ENCODE results near the gene MT1F.

DNA sequence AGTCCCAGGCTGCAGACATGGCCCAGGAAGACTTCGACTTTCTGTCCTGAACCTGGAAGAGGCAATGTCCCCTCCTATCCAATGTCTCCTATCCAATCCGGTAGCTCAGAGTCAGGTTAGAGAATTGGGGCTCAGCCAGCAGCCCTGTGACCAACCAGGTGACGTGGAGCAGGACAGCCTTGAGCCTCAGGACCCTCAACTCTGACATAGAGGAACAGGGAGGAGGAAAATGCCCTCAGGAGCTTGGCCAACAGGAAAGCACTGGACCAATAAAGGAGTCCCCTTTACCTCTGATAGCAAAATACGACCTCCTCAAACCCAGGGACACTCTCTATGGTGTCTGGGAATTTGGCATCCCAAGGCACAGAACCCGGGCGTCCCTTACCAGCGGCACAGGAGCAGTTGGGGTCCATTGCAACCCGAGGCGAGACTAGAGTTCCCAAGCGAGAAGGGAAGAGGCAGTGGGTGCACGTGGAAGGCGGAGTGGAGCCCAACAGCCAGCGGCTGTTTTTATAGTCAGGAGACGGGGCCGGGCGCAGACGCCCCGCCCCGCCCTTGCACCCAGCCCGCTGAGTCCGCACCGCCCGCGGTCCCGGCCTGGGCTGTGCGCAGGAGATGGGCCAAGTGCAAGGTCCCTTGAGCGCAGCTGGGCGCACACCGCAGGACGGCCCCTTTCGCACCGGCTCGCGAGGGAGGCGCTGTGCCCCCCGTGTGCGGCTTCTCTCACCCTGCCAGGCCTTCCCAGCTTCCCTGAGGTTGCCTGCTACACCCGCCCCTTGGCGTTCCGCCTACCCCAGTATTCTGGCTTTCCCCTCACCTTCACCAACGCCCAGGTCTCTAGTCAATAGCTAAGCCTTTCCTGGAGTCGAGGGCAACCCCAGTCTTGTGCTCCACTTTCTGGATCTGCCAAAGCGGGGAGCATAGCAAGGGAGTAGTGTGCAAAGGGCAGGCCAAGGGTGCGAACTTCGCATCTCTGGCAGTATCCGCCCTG, 10.1 kb downstream of the MT1F start, which contains the start of gene MT1G:
- no peak for TF ChIP-seq ELF1 (IDR thresholded peaks at IDR 0.05; ENCODE audit: borderline replicate concordance, low read depth)
- TF ChIP-seq, protein P1, sequence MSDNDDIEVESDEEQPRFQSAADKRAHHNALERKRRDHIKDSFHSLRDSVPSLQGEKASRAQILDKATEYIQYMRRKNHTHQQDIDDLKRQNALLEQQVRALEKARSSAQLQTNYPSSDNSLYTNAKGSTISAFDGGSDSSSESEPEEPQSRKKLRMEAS (IDR thresholded peaks at IDR 0.05): no peak
- TF ChIP-seq, protein P2, sequence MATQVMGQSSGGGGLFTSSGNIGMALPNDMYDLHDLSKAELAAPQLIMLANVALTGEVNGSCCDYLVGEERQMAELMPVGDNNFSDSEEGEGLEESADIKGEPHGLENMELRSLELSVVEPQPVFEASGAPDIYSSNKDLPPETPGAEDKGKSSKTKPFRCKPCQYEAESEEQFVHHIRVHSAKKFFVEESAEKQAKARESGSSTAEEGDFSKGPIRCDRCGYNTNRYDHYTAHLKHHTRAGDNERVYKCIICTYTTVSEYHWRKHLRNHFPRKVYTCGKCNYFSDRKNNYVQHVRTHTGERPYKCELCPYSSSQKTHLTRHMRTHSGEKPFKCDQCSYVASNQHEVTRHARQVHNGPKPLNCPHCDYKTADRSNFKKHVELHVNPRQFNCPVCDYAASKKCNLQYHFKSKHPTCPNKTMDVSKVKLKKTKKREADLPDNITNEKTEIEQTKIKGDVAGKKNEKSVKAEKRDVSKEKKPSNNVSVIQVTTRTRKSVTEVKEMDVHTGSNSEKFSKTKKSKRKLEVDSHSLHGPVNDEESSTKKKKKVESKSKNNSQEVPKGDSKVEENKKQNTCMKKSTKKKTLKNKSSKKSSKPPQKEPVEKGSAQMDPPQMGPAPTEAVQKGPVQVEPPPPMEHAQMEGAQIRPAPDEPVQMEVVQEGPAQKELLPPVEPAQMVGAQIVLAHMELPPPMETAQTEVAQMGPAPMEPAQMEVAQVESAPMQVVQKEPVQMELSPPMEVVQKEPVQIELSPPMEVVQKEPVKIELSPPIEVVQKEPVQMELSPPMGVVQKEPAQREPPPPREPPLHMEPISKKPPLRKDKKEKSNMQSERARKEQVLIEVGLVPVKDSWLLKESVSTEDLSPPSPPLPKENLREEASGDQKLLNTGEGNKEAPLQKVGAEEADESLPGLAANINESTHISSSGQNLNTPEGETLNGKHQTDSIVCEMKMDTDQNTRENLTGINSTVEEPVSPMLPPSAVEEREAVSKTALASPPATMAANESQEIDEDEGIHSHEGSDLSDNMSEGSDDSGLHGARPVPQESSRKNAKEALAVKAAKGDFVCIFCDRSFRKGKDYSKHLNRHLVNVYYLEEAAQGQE (IDR thresholded peaks at IDR 0.05; ENCODE audit: low read depth): no peak
- TF ChIP-seq, protein P3, sequence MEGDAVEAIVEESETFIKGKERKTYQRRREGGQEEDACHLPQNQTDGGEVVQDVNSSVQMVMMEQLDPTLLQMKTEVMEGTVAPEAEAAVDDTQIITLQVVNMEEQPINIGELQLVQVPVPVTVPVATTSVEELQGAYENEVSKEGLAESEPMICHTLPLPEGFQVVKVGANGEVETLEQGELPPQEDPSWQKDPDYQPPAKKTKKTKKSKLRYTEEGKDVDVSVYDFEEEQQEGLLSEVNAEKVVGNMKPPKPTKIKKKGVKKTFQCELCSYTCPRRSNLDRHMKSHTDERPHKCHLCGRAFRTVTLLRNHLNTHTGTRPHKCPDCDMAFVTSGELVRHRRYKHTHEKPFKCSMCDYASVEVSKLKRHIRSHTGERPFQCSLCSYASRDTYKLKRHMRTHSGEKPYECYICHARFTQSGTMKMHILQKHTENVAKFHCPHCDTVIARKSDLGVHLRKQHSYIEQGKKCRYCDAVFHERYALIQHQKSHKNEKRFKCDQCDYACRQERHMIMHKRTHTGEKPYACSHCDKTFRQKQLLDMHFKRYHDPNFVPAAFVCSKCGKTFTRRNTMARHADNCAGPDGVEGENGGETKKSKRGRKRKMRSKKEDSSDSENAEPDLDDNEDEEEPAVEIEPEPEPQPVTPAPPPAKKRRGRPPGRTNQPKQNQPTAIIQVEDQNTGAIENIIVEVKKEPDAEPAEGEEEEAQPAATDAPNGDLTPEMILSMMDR (IDR thresholded peaks at IDR 0.05 in 2 of 3, conservative IDR thresholded peaks at IDR 0.05 in 1 of 3; ENCODE audit: borderline replicate concordance in 1 of 3, insufficient read depth in 1 of 3, low read depth in 2 of 3, low read length in 2 of 3): no peak
- TF ChIP-seq YY1 (IDR thresholded peaks at IDR 0.05; ENCODE audit: extremely low read depth, insufficient replicate concordance, low read depth, low read length): no peak
- TF ChIP-seq POLR2A (IDR thresholded peaks at IDR 0.05; ENCODE audit: borderline replicate concordance, extremely low read depth, insufficient read depth, insufficient read length): no peak
- TF ChIP-seq, protein P4, sequence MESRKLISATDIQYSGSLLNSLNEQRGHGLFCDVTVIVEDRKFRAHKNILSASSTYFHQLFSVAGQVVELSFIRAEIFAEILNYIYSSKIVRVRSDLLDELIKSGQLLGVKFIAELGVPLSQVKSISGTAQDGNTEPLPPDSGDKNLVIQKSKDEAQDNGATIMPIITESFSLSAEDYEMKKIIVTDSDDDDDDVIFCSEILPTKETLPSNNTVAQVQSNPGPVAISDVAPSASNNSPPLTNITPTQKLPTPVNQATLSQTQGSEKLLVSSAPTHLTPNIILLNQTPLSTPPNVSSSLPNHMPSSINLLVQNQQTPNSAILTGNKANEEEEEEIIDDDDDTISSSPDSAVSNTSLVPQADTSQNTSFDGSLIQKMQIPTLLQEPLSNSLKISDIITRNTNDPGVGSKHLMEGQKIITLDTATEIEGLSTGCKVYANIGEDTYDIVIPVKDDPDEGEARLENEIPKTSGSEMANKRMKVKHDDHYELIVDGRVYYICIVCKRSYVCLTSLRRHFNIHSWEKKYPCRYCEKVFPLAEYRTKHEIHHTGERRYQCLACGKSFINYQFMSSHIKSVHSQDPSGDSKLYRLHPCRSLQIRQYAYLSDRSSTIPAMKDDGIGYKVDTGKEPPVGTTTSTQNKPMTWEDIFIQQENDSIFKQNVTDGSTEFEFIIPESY (IDR thresholded peaks at IDR 0.05; ENCODE audit: extremely low read depth, insufficient replicate concordance, low read length): no peak

Data from HCT116 (cell line).